Cerebellar cortex (tissue), 1 donor: Measurements from ENCODE around the gene SLC12A9.
"Not testable (repeated sequence)": the region's sequence is repeated elsewhere in the genome, so short reads cannot be mapped to it uniquely, and the experiment has no call there.

Experiments used
- DNase-seq: peaks from one replicate; pipeline ENCODE4 v3.0.0-alpha.2; 2015; ENCODE audit warnings: low spot score

SLC12A9 gene

DNA sequence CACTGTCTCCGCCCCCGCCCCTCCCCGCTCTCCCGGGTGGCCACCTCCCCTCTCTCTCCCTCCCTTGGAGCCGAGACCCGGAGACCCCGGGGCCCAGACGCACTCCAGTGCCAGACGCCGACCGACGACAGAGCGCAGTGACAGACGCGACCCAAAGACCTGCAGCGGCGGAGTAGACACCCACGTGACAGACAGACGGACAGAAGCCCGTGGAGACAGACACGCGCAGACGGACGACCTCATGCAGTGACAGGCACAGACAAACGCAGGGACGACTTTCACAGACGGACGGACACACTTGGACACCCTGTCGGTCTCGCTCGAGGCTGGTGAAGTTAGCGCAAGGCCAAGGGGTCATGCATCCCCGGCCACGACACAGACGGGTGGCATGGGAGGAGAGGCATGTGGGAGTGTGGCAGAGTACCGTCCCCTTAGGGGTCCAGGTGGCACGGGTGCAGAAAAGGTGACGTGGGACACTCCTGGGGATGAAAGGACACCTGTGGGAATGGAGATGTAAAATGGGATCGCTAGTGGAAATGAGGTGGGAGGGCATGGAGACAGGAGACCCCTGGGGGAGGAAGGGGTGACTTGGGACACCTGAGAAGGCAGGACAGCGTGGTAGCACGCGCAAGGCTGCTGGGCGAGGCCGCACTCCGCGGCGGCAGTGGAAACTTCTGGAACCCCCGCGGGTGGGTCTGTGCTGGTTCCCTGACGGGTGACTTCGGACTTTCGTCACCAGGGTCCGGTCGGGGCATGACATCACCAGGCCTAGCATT, 43.6 kb downstream of the SLC12A9 start:
- peak; percentile 79 for DNase-seq

DNA sequence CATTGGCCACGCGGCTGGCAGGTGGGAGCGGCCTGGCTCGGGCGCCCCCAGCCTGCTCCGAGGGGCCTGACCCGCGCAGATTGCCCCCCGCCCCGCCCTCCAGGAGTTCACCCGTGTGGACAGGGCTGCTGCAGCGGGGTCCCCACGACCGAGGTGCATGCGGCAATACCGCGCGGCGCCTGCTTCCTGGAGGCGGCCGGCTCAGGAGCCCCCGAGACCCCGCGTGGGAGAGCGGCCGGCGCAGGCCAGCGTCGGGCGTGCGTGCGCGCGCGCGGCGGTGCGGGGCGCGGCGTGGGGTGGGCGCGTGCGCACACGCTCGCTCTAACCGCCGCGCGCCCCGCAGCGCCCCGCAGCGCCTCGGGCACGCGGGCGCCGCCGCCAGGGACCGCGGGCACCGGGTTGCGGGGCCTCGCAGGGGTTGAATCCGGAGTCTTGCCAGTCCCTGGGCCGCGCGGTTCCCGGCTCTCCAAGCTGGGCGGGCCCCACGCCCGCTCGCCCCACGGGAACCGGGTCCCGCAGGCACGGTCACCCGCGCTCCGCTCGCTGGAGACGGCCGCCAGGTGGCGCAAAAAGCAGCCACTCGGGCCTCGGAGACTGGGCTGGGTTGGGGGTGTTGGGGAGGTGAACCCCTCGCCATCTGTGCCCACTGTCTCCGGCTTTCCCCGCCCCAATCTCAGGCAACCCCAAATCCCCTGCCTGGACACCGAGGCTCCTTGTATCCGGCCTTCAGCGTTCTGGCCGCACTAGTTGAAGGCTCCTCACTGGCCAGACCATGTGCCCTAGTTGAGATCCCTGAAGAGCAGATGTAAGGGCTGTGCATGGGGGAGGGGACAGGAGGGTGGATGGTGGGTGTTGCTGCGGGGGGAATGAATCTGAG, 44.5 kb downstream of the SLC12A9 start:
- no peak for DNase-seq

DNA sequence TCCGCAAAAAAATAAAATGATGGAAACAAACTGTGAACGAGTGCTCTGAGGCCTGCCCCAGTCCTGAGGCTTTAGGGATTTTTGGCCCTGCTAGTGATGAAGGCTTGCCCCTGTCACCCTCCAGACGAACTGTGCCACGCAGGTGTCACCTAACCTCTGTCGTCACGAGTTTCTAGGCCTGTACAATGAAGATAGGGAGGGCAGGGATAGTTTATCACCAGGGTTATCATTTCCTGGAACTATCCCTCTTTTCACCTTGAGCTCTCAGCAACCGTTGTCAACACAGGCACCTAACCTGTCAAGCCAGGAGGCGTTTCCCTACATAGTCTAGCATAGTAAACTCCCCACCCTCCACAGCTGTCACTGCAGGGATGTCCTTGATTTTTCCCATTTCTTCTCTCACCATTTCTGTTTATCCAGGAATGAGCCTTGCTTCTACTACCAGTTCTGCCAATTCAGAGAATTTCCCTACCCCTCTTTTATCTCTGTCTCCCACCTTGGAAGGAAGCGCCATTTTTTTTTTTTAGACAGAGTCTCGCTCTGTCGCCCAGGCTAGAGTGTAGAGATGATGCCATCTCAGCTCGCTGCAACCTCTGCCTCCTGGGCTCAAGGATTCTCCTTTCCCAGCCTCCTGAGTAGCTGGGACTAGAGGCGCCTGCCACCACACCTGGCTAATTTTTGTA, 45.4 kb downstream of the SLC12A9 start:
- no peak for DNase-seq

DNA sequence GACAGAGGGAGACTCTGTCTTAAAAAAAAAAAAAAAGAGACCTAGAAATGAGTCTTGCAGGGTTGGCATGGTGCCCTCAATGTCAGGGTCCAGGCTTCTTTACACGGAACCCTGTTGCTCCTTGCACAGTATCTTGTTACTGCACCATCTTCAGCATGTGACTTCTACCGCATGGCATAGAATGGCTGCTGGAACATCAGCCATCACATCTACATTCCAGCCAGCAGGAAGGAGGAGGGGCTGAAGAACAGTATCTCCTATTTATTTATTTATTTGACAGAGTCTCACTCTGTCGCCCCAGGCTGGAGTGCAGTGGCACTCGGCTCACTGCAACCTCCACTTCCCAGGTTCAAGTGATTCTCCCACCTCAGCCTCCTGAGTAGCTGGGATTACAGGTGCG, 46.9 kb downstream of the SLC12A9 start:
- DNase-seq = no peak

DNA sequence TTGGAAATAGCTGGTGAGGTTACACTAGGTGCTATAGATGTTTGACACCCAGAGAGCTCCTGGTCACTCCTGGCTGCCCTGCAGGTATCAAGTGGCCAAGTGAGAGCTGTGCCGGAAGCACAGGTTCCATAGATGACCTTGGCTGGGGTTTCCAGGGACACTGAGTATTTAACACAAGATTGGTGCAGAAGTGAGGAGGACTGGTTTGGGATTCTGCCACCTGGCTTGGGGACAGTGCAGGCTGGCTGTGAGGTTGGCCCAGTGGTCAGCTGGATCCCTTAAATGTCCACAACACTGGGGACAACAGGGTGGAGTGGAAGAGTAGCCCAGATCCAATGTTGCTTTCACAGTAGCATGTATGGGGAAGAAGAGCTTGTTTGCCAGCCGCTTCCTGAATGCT, 48.5 kb downstream of the SLC12A9 start:
- DNase-seq = no peak

DNA sequence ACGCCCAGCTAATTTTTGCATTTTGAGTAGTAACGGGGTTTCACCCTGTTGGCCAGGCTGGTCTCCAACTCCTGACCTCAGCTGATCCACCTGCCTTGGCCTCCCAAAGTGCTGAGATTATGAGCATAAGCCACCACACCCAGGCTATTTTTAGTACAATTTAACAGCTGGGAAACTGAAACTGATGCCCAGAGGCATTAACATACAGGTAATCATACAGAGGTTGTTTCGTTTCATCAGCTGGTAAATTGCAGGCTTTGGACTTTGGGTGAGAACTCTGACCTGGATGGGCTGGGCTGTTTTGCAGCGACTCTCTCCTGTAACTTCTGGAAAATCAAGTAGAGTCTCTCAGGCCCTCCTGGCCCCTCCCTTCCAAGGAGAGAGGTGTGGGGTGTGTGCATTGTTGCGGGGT, 49.4 kb downstream of the SLC12A9 start:
- no peak for DNase-seq

DNA sequence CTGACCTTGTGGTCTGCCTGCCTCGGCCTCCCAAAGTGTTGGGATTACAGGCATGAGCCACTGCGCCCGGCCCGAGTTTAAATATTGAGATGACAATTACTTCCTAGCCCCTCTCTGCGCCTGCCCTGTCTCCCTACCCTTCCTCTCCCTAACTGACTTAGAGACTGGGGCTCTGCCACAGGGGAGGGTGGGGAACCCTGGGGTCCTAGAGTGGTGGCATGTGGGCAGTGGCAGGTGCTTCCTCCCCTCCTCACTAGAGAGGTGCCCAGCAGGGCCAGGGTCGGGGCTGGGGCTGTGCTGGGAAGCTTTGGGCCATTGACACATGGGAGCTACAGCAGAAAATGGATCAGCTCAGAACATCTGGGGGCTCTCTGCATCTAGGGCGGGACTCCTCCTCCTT, 50.1 kb downstream of the SLC12A9 start:
- no peak for DNase-seq

DNA sequence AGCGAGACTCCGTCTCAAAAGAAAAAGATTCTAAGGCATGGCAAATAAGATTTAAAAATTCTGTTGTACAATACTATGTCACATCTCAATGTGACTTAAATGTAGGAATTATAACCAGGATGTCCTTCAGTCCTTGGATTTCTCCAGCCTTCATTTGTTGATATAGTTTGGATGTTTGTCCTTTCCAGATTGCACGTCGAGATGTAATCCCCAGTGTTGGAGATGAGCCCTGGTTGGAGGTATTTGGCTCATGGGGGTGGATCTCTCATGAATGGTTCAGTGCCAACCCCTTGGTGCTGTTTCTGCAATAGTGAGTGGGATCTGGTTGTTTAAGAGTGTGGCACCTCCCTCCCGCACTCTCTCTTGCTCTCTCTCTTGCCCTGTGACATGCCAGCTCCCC, 56.0 kb downstream of the SLC12A9 start:
- DNase-seq = no peak

DNA sequence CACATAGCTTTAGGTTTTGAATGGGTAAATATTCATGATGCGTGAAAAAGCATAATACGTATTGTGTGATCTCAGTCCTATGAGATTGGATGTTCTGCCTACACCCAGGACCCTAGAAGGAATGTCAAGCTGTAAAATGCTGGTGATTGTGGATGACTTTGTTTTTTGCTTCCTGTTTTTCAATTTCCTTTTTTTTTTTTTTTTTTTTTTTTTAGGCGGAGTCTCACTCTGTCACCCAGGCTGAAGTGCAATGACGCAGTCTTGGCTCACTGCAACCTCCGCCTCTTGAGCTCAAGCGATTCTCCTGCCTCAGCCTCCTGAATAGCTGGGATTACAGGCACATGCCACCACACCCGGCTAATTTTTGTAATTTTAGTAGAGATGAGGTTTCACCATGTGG, 57.9 kb downstream of the SLC12A9 start:
- DNase-seq = not testable (repeated sequence)

DNA sequence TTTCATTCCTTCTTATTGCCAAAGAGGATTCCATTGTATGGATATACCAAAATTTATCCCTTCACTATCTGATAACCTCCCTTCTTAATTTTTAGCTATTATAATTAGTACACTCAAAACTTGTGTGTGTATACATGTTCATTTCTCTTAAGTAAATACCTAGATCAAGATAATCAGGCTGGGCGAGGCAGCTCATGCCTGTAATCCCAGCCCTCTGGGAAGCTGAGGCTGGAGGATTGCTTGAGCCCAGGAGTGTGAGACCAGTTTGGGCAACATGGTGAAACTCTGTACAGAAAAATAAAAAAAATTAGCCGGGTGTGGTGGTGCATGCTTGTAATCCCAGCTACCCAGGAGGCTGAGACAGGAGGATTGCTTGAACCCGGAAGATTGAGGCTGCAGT, 59.0 kb downstream of the SLC12A9 start:
- DNase-seq = no peak

DNA sequence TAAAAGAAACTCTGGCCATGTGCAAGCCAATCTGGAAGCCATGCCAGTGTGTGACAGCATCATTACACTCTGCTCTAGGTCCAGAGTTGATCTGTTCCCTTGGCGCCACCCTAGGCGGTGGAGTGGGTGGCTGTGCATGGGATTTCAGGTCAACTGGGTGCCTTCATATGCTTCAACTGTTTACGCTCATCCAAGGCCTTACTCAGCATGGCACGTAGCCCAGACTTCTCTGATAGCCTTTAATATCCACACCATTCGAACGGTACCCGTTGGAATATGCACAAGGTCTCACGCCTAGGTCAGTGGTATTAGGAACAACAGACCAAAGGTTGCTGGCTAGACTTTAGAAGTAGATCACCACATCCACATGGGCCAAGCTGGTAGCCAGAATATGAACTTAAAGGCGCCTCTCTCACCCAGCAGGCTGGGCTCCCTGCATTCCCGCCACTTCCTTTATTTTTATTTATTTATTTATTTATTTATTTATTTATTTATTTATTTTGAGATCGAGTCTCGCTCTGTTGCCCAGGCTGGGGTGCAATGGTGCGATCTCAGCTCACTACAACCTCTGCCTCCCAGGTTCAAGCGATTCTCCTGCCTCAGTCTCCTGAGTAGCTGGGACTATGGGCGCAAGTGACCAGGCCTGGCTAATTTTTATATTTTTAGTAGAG, 61.8 kb downstream of the SLC12A9 start:
- no peak for DNase-seq

DNA sequence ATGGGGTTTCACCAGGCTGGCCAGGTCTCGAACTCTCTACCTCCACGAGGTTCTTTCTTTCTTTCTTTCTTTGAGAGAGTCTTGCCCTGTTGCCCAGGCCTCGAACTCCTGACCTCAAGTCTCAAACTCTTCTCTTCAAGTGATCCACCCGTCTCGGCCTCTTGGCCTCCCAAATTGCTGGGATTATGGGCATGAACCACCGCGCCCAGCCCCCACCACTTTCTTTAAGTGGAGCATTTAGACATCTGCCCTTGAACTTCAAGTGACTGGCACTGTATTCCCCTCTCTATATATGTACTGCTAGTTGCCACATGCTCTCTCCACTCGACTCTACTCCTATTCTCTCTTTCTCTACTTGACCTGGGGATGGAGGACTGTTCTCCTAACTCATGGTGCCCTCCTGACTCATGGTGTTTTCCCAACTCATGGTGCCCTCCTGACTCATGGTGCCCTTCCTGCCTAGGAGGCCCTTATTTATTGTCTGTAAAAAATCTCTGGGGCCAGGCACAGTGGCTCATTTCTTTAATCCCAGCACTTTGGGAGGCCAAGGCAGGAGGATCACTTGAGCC, 62.5 kb downstream of the SLC12A9 start:
- no peak for DNase-seq
